Measurements from ENCODE around the gene UBA1.
A peak's percentile ranks its signal among the peaks of the same experiment; 100 is the strongest.

UBA1 gene

GRCh38 chrX:47187106-47187677, 6.4 kb upstream of the UBA1 start:
- H3K27me3 ChIP-seq (ENCODE audit: insufficient read depth, poor library complexity, severe bottlenecking), result no peaks in the 10 kb centered on the region
- TF ChIP-seq, protein P1, sequence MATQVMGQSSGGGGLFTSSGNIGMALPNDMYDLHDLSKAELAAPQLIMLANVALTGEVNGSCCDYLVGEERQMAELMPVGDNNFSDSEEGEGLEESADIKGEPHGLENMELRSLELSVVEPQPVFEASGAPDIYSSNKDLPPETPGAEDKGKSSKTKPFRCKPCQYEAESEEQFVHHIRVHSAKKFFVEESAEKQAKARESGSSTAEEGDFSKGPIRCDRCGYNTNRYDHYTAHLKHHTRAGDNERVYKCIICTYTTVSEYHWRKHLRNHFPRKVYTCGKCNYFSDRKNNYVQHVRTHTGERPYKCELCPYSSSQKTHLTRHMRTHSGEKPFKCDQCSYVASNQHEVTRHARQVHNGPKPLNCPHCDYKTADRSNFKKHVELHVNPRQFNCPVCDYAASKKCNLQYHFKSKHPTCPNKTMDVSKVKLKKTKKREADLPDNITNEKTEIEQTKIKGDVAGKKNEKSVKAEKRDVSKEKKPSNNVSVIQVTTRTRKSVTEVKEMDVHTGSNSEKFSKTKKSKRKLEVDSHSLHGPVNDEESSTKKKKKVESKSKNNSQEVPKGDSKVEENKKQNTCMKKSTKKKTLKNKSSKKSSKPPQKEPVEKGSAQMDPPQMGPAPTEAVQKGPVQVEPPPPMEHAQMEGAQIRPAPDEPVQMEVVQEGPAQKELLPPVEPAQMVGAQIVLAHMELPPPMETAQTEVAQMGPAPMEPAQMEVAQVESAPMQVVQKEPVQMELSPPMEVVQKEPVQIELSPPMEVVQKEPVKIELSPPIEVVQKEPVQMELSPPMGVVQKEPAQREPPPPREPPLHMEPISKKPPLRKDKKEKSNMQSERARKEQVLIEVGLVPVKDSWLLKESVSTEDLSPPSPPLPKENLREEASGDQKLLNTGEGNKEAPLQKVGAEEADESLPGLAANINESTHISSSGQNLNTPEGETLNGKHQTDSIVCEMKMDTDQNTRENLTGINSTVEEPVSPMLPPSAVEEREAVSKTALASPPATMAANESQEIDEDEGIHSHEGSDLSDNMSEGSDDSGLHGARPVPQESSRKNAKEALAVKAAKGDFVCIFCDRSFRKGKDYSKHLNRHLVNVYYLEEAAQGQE (IDR thresholded peaks at IDR 0.05; ENCODE audit: insufficient replicate concordance, low read depth), result no peak
- TF ChIP-seq GABPA (IDR thresholded peaks at IDR 0.05; ENCODE audit: low read depth) (no peak), SPI1 (IDR thresholded peaks at IDR 0.05; ENCODE audit: borderline replicate concordance, low read depth) (no peak), POLR2AphosphoS5 (IDR thresholded peaks at IDR 0.05; ENCODE audit: low read depth) (no peak)
- TF ChIP-seq, protein P2, sequence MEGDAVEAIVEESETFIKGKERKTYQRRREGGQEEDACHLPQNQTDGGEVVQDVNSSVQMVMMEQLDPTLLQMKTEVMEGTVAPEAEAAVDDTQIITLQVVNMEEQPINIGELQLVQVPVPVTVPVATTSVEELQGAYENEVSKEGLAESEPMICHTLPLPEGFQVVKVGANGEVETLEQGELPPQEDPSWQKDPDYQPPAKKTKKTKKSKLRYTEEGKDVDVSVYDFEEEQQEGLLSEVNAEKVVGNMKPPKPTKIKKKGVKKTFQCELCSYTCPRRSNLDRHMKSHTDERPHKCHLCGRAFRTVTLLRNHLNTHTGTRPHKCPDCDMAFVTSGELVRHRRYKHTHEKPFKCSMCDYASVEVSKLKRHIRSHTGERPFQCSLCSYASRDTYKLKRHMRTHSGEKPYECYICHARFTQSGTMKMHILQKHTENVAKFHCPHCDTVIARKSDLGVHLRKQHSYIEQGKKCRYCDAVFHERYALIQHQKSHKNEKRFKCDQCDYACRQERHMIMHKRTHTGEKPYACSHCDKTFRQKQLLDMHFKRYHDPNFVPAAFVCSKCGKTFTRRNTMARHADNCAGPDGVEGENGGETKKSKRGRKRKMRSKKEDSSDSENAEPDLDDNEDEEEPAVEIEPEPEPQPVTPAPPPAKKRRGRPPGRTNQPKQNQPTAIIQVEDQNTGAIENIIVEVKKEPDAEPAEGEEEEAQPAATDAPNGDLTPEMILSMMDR (IDR thresholded peaks at IDR 0.05; ENCODE audit: insufficient read depth, low read length), result no peak
- DNase-seq (ENCODE audit: low read depth in 1 of 2, low spot score in 1 of 2), result no peak
- no peak overlapping the region for H3K4me3 ChIP-seq (replicated peaks; ENCODE audit: insufficient read depth, low read length)
- no peak overlapping the region for H3K27ac ChIP-seq (replicated peaks)

- Histone ChIP-seq H3K27me3 (ENCODE audit: insufficient read depth, poor library complexity, severe bottlenecking) (no peaks in the 10 kb centered on the region), H3K4me3 (replicated peaks; ENCODE audit: insufficient read depth, low read length) (no peak overlapping the region), H3K27ac (replicated peaks) (no peak overlapping the region)
- DNase-seq (ENCODE audit: low read depth in 1 of 2, low spot score in 1 of 2), result no peak
- no peak for TF ChIP-seq GABPA (IDR thresholded peaks at IDR 0.05; ENCODE audit: low read depth)
- TF ChIP-seq, protein P2 (IDR thresholded peaks at IDR 0.05; ENCODE audit: insufficient read depth, low read length), result no peak
- TF ChIP-seq, protein P1 (IDR thresholded peaks at IDR 0.05; ENCODE audit: insufficient replicate concordance, low read depth), result no peak
- no peak for TF ChIP-seq POLR2AphosphoS5 (IDR thresholded peaks at IDR 0.05; ENCODE audit: low read depth)
- TF ChIP-seq SPI1 (IDR thresholded peaks at IDR 0.05; ENCODE audit: borderline replicate concordance, low read depth), result no peak
Measured at GRCh38 chrX:47189906-47190305, 3.7 kb upstream of the UBA1 start.

DNA sequence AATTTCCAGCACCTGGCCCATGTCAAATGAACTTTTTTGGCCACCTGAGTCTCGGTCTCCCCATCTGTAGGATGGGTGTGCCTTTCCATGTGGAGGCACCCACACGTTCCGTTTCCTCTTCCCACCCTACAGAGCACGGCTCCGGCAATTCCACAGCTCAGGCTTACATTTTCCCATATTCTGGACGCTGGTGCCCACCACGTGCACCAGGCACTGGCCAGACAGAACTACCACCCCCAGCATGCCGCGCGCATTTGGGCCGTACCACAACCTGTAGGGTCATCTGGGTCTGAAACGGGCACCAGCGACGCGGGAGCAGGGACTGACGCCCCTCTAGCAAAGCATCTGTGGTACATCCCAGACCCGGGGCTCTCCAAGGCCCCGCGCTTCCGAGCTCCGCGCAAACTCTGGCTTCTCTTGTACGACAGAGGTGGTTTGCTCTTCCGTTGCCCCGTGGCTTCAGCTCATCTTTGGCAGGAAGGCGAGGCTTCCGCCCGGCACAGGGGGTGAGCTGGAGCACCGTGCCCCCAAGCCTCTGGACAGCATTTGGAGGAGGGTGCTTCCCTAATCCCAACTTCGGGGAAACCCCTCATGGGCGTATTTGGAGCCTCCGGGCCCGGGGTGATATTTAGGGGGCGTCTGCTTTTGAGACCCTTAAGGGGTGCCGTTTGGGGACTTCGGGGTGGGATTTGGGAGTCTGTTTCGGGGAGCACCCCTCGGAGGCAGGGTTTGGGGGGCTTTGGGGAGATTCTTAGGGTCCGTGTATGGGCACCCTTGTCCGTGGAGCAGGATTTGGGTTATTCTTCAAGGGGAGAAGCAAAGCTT, 3.0 kb upstream of the UBA1 start:
- peak overlapping the region; percentile 48 for H3K4me3 ChIP-seq (replicated peaks; ENCODE audit: insufficient read depth, low read length)
- no peaks in the 10 kb centered on the region for H3K27me3 ChIP-seq (ENCODE audit: insufficient read depth, poor library complexity, severe bottlenecking)
- DNase-seq (ENCODE audit: low read depth in 1 of 2, low spot score in 1 of 2), result peak; percentile 80 to 90
- peak overlapping the region; percentile 80 for H3K27ac ChIP-seq (replicated peaks)
- TF ChIP-seq SPI1 (IDR thresholded peaks at IDR 0.05; ENCODE audit: borderline replicate concordance, low read depth) (no peak), GABPA (IDR thresholded peaks at IDR 0.05; ENCODE audit: low read depth) (no peak), POLR2AphosphoS5 (IDR thresholded peaks at IDR 0.05; ENCODE audit: low read depth) (peak; percentile 41; the same call in 1 of the 2 replicates)
- TF ChIP-seq, protein P1 (IDR thresholded peaks at IDR 0.05; ENCODE audit: insufficient replicate concordance, low read depth), result peak; percentile 12
- TF ChIP-seq, protein P2 (IDR thresholded peaks at IDR 0.05; ENCODE audit: insufficient read depth, low read length), result no peak

Measured in HL-60 (cell line).